ENCODE results near the gene RP2. TPM values are rescaled to one million over a fixed set of nuclear protein-coding genes. Genes with fewer than 3 reads are reported as not detected.

The RP2 gene
- total RNA-seq, 1 experiment from 2014 or later = 5.7 TPM

GRCh38 chrX:46876901-46877300 is 40.1 kb downstream of the RP2 start:
- Histone ChIP-seq H3K27me3 (ENCODE audit: insufficient read depth, low read length) (no peaks in the 10 kb centered on the region), H3K36me3 (ENCODE audit: control insufficient read depth in 1 of 2, insufficient read depth in 2 of 2, low read length in 2 of 2) (no peaks in the 10 kb centered on the region), H3K9me2 (ENCODE audit: insufficient read depth) (no peaks in the 10 kb centered on the region), H3K9me3 (ENCODE audit: control insufficient read depth in 1 of 2, insufficient read depth in 1 of 2, low read depth in 1 of 2, low read length in 2 of 2) (no peaks in the 10 kb centered on the region), H3K9ac (ENCODE audit: low read length) (no peak overlapping the region), H2AFZ (ENCODE audit: low read depth, low read length, poor library complexity, severe bottlenecking) (no peak overlapping the region), H3K79me2 (ENCODE audit: insufficient read depth, low read length) (no peaks in the 10 kb centered on the region), H3K4me2 (ENCODE audit: low read length) (no peak overlapping the region), H3K27ac (ENCODE audit: low read depth, low read length) (no peak overlapping the region), H3K4me1 (ENCODE audit: control insufficient read depth in 1 of 2, insufficient read depth in 2 of 2, low read length in 2 of 2) (no peaks in the 10 kb centered on the region), H3K4me3 (replicated peaks in 1 of 2; ENCODE audit: low read depth in 1 of 2, low read length in 2 of 2) (no peak overlapping the region), H4K20me1 (ENCODE audit: insufficient read depth) (no peaks in the 10 kb centered on the region)
- RAD21 ChIA-PET (ENCODE audit: low non-redundant PET in 1 of 2, low total read pairs in 2 of 2, uncharacterized antibody in 2 of 2, unreplicated experiment in 2 of 2) = no interaction called here
- POLR2A ChIA-PET = no interaction called here
- intact Hi-C loops (cut with micrococcal nuclease) = no loop called here
- ATAC-seq (no peak), DNase-seq (ENCODE audit: low read depth, low spot score) (no peak)
- CTCF ChIA-PET = no interaction called here
- BruUV-seq (replicated peaks) = no TSS peak
- no peak for TF ChIP-seq SP1 (IDR thresholded peaks at IDR 0.05; ENCODE audit: low read depth)

GRCh38 chrX:46882266-46882665 is 45.4 kb downstream of the RP2 start:
- H3K27me3 ChIP-seq (ENCODE audit: insufficient read depth, low read length) = no peaks in the 10 kb centered on the region
- RAD21 ChIA-PET (ENCODE audit: low non-redundant PET in 1 of 2, low total read pairs in 2 of 2, uncharacterized antibody in 2 of 2, unreplicated experiment in 2 of 2) = no interaction called here
- CTCF ChIA-PET = no interaction called here
- H3K4me1 ChIP-seq (ENCODE audit: control insufficient read depth in 1 of 2, insufficient read depth in 2 of 2, low read length in 2 of 2) = no peaks in the 10 kb centered on the region
- no peak for ATAC-seq
- TF ChIP-seq CTCF (IDR thresholded peaks at IDR 0.05 in 2 of 3, conservative IDR thresholded peaks at IDR 0.05 in 1 of 3; ENCODE audit: borderline replicate concordance in 1 of 3, insufficient read depth in 1 of 3, low read depth in 2 of 3, low read length in 2 of 3) = no peak
- TF ChIP-seq ELF1 (IDR thresholded peaks at IDR 0.05; ENCODE audit: borderline replicate concordance, low read depth) = no peak
- no peak for TF ChIP-seq SP1 (IDR thresholded peaks at IDR 0.05; ENCODE audit: low read depth)
- TF ChIP-seq POLR2A (IDR thresholded peaks at IDR 0.05; ENCODE audit: borderline replicate concordance, extremely low read depth, insufficient read depth, insufficient read length) = no peak
- no peak for TF ChIP-seq RAD21 (IDR thresholded peaks at IDR 0.05; ENCODE audit: low read depth)
- TF ChIP-seq CBX3 (IDR thresholded peaks at IDR 0.05; ENCODE audit: low read depth) = no peak
- no peak for TF ChIP-seq ATF3 (IDR thresholded peaks at IDR 0.05)
- no peak for TF ChIP-seq EGR1 (IDR thresholded peaks at IDR 0.05; ENCODE audit: low read depth)
- no peak for TF ChIP-seq CEBPB (IDR thresholded peaks at IDR 0.05; ENCODE audit: low read depth)
- no peak overlapping the region for H3K27ac ChIP-seq (ENCODE audit: low read depth, low read length)
- no peak overlapping the region for H3K4me3 ChIP-seq (replicated peaks in 1 of 2; ENCODE audit: low read depth in 1 of 2, low read length in 2 of 2)
- H3K79me2 ChIP-seq (ENCODE audit: insufficient read depth, low read length) = no peaks in the 10 kb centered on the region
- H2AFZ ChIP-seq (ENCODE audit: low read depth, low read length, poor library complexity, severe bottlenecking) = no peak overlapping the region
- H3K4me2 ChIP-seq (ENCODE audit: low read length) = no peak overlapping the region
- H3K9me3 ChIP-seq (ENCODE audit: control insufficient read depth in 1 of 2, insufficient read depth in 1 of 2, low read depth in 1 of 2, low read length in 2 of 2) = no peaks in the 10 kb centered on the region
- no TSS peak for BruUV-seq (replicated peaks)
- H3K36me3 ChIP-seq (ENCODE audit: control insufficient read depth in 1 of 2, insufficient read depth in 2 of 2, low read length in 2 of 2) = no peaks in the 10 kb centered on the region
- H3K9ac ChIP-seq (ENCODE audit: low read length) = no peak overlapping the region
- DNase-seq (ENCODE audit: low read depth, low spot score) = no peak
- intact Hi-C loops (cut with micrococcal nuclease) = no loop called here
- POLR2A ChIA-PET = no interaction called here
- no peaks in the 10 kb centered on the region for H4K20me1 ChIP-seq (ENCODE audit: insufficient read depth)
- H3K9me2 ChIP-seq (ENCODE audit: insufficient read depth) = no peaks in the 10 kb centered on the region

Measured in HCT116 (cell line).